ENCODE results near the gene GLI3. TPM values are rescaled to one million over a fixed set of nuclear protein-coding genes. Genes with fewer than 3 reads are reported as not detected.

Gene GLI3
- total and polyA plus RNA-seq, 2 of the 4 experiments (the other 2 are of a cell fraction): 1.3 to 3.9 TPM

DNA sequence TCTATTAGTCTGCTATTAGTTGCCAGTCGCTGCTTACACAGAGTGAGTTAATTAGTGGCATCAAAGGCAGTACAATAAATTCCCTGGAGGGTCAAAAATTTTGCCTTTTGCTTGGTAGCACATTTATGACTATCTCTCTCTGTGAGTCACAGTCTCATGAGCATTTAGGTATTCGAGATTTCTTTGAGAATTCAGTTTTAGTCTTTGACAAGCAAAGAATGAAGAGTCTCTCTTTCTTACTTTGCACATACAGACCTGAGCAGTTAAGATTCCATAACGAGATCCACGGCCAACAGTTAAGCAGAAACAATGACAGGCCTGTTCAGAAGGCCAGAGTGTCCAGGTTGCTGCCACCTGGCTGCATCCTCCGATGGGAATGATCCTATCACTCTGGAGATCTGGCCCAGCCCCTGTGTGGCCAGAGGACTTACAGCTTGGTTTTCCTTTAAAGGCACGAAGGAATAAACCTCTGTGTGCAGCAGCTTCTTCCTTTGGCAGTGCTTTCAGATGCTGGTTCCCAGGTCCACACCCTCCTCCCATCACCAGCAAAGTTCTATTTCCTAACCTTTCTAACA is 80.6 kb downstream of the GLI3 start:
- peaks cover 9% of the 10 kb centered on the region; the same call in 1 of the 2 replicates for H3K4me1 ChIP-seq (ENCODE audit: control insufficient read depth, insufficient read depth, low read length)
- no peaks in the 10 kb centered on the region for H3K36me3 ChIP-seq (ENCODE audit: control insufficient read depth, insufficient read depth, low read length)
- H2AK5ac ChIP-seq (ENCODE audit: low read depth, low read length): no peak overlapping the region
- ATAC-seq (ENCODE audit: low read depth) (no peak), DNase-seq (peak; percentile 31)
- H3K9ac ChIP-seq (ENCODE audit: low read depth, low read length): no peak overlapping the region
- no peak overlapping the region for H4K91ac ChIP-seq (ENCODE audit: insufficient read depth, low read depth, low read length)
- H2AK9ac ChIP-seq (replicated peaks; ENCODE audit: low read depth, low read length, poor library complexity): no peak overlapping the region
- no peak overlapping the region for H3K23ac ChIP-seq (ENCODE audit: low read depth, low read length)
- H3K27ac ChIP-seq (ENCODE audit: insufficient read depth, low read length): no peak overlapping the region
- H3K4ac ChIP-seq (ENCODE audit: low read depth, low read length): no peak overlapping the region
- no peak overlapping the region for H3K4me2 ChIP-seq (ENCODE audit: low read depth, low read length)
- no peaks in the 10 kb centered on the region for H3K9me3 ChIP-seq (ENCODE audit: control insufficient read depth, insufficient read depth, low read length)
- in situ Hi-C loops (cut with MboI; ENCODE audit: low sequenced_read_pairs) (no loop called here), dilution Hi-C loops (cut with HindIII; ENCODE audit: low sequenced_read_pairs, unreplicated experiment) (no loop called here), intact Hi-C loops (cut with micrococcal nuclease) (no loop called here)
- no peaks in the 10 kb centered on the region for H3K27me3 ChIP-seq (ENCODE audit: control insufficient read depth, insufficient read depth, low read length)
- H3K18ac ChIP-seq (ENCODE audit: low read depth, low read length): no peak overlapping the region
- H2AFZ ChIP-seq (replicated peaks; ENCODE audit: low read length, poor library complexity): no peak overlapping the region
- 0 out of 2 replicates have a peak, but pooled peaks cover 4% of the 10 kb centered on the region for H4K20me1 ChIP-seq (ENCODE audit: insufficient read depth, low read length)
- no peak overlapping the region for H2BK5ac ChIP-seq (ENCODE audit: low read depth, low read length, poor library complexity, severe bottlenecking)
- no peak overlapping the region for H3K4me3 ChIP-seq (ENCODE audit: insufficient read depth, low read depth, low read length)
- POLR2A ChIA-PET (ENCODE audit: unreplicated experiment): no interaction called here
- no peak overlapping the region for H2BK20ac ChIP-seq (ENCODE audit: low read depth, low read length)
- H3K79me1 ChIP-seq (ENCODE audit: low read depth in 1 of 2, low read length in 2 of 2): peaks cover 13 to 20% of the 10 kb centered on the region in 2 experiments; a peak in 3 of 4 replicates
- no peak overlapping the region for H3K56ac ChIP-seq (ENCODE audit: extremely low read depth, insufficient read depth, low read length)
- peaks cover 3% of the 10 kb centered on the region; the same call in 1 of the 2 replicates for H3K9me1 ChIP-seq (ENCODE audit: insufficient read depth, low read length)
- TF ChIP-seq MAZ (IDR thresholded peaks at IDR 0.05; ENCODE audit: borderline replicate concordance, low read depth, low read length) (no peak), BHLHE40 (IDR thresholded peaks at IDR 0.05; ENCODE audit: low read depth, low read length) (no peak), SMC3 (IDR thresholded peaks at IDR 0.05; ENCODE audit: low read depth, low read length) (no peak), RFX5 (IDR thresholded peaks at IDR 0.05; ENCODE audit: low read depth, low read length) (no peak)
- BruUV-seq (replicated peaks): no TSS peak
- CTCF ChIA-PET: no interaction called here
- no peak overlapping the region for H4K5ac ChIP-seq (ENCODE audit: low read depth, low read length)
- no peak overlapping the region for H2BK120ac ChIP-seq (ENCODE audit: low read depth, low read length)
- no peak overlapping the region for H2BK15ac ChIP-seq (ENCODE audit: low read depth, low read length)
- WGBS, 2 experiments (ENCODE audit: extremely low coverage in 2 of 2, insufficient read length in 1 of 2): 75% methylated on average over 2 of the region's 6 CpGs; no CpG with 5 or more reads in 1 of the 2 experiments
- no peak overlapping the region for H4K8ac ChIP-seq (ENCODE audit: low read depth in 2 of 2, low read length in 2 of 2)
- no peak overlapping the region for H3K14ac ChIP-seq (replicated peaks; ENCODE audit: low read depth, low read length)

Measured in IMR-90 (cell line).